GM21367 (cell line): ENCODE data around the gene ALDH1A1.
"Not testable (repeated sequence)": the region's sequence is repeated elsewhere in the genome, so short reads cannot be mapped to it uniquely, and the experiment has no call there.

Source experiments
- ATAC-seq: cut with Tn5 transposase; IDR thresholded peaks from one replicate; pipeline ENCODE4 v1.9.1; 2021; ENCODE audit not compliant: unreplicated experiment

ALDH1A1 gene

GRCh38 chr9:72946318-72946717, 6.5 kb downstream of the ALDH1A1 start:
- ATAC-seq: no peak

- ATAC-seq: no peak
Measured at GRCh38 chr9:72945391-72945790, 7.5 kb downstream of the ALDH1A1 start.

GRCh38 chr9:72943844-72944462, 8.9 kb downstream of the ALDH1A1 start:
- ATAC-seq: no peak

GRCh38 chr9:72942451-72942850, 10.4 kb downstream of the ALDH1A1 start:
- no peak for ATAC-seq

- ATAC-seq: not testable (repeated sequence)
Measured at GRCh38 chr9:72939581-72939980, 13.3 kb downstream of the ALDH1A1 start.

GRCh38 chr9:72937545-72937944, 15.3 kb downstream of the ALDH1A1 start:
- no peak for ATAC-seq

GRCh38 chr9:72936679-72937078, 16.2 kb downstream of the ALDH1A1 start:
- no peak for ATAC-seq

GRCh38 chr9:72936266-72936665, 16.6 kb downstream of the ALDH1A1 start:
- no peak for ATAC-seq

- no peak for ATAC-seq
Measured at GRCh38 chr9:72935595-72935994, 17.3 kb downstream of the ALDH1A1 start.

- no peak for ATAC-seq
Measured at GRCh38 chr9:72933730-72934665, 18.9 kb downstream of the ALDH1A1 start.

- ATAC-seq: no peak
Measured at GRCh38 chr9:72932619-72933018, 20.2 kb downstream of the ALDH1A1 start.

- ATAC-seq: no peak
Measured at GRCh38 chr9:72931897-72932296, 21.0 kb downstream of the ALDH1A1 start.

- ATAC-seq: no peak
Measured at GRCh38 chr9:72931437-72931836, 21.4 kb downstream of the ALDH1A1 start.

GRCh38 chr9:72930828-72931227, 22.0 kb downstream of the ALDH1A1 start:
- no peak for ATAC-seq

- ATAC-seq: no peak
Measured at GRCh38 chr9:72929542-72929941, 23.3 kb downstream of the ALDH1A1 start.

GRCh38 chr9:72928042-72928507, 24.8 kb downstream of the ALDH1A1 start:
- ATAC-seq: no peak

GRCh38 chr9:72926506-72926905, 26.3 kb downstream of the ALDH1A1 start:
- ATAC-seq: no peak

- ATAC-seq: no peak
Measured at GRCh38 chr9:72925891-72926290, 27.0 kb downstream of the ALDH1A1 start.

- ATAC-seq: no peak
Measured at GRCh38 chr9:72925126-72925789, 27.6 kb downstream of the ALDH1A1 start.

GRCh38 chr9:72924154-72924790, 28.6 kb downstream of the ALDH1A1 start:
- no peak for ATAC-seq

- ATAC-seq: no peak
Measured at GRCh38 chr9:72923077-72923476, 29.8 kb downstream of the ALDH1A1 start.
